22Rv1 (cell line): Measurements from ENCODE around the gene TNS2.

Source experiments
- CTCF ChIP-seq: fragments of 450-650 bp; IDR thresholded peaks from 2 replicates; pipeline ENCODE4 v1.5.1; 2017; ENCODE audit warnings: mild to moderate bottlenecking
- ZFX ChIP-seq: fragments of 450-650 bp; IDR thresholded peaks from 2 replicates; pipeline ENCODE4 v1.6.1; 2017; ENCODE audit warnings: antibody characterized with exemption, borderline replicate concordance

GRCh38 chr12:53058674-53059433 lies 9.0 kb downstream of the TNS2 start:
- no peak for TF ChIP-seq CTCF
- TF ChIP-seq ZFX, result no peak
